ENCODE data around the gene ZFP57. TPM values are rescaled to one million over a fixed set of nuclear protein-coding genes. Genes with fewer than 3 reads are reported as not detected.

Gene ZFP57
- polyA plus RNA-seq, 2 donors, result 0.06 to 1.3 TPM

DNA sequence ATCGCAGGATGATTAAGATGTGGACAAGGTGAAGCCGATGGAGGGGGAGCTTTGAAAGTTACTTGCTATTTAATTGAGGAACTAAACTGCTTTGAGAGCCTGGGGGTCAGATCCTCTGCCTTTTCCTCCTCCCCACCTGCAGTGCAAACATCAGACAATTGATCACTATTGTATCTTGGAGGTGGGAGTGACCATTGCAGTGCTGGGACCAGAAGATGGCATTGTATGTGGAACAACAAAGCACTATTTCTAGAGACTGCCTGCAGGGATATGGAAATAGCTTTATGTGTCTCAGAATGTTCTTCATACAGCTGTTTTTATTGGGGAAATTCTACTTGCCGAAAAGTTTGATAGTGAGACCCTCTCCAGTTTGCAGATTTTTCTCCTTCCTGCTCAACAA lies 19.9 kb downstream of the ZFP57 start:
- Histone ChIP-seq H3K4me1 (ENCODE audit: control insufficient read depth in 2 of 2, insufficient read depth in 2 of 2, low read length in 1 of 2) (no peaks in the 10 kb centered on the region), H3K27ac (ENCODE audit: low read depth in 2 of 2, low read length in 1 of 2) (no peak overlapping the region), H3K36me3 (ENCODE audit: control insufficient read depth in 2 of 2, insufficient read depth in 2 of 2, low read length in 1 of 2) (no peaks in the 10 kb centered on the region), H3K9me3 (ENCODE audit: control insufficient read depth in 2 of 2, insufficient read depth in 1 of 2, low read depth in 1 of 2, low read length in 1 of 2) (no peaks in the 10 kb centered on the region), H3K4me3 (ENCODE audit: low read depth in 1 of 2, low read length in 2 of 2) (no peak overlapping the region), H3K27me3 (ENCODE audit: control insufficient read depth in 1 of 2, insufficient read depth in 2 of 2, low read length in 2 of 2) (peaks cover 0 to 2% of the 10 kb centered on the region in 2 donors)
- 78% methylated on average over 3 of the region's 3 CpGs for WGBS, 2 donors

GRCh38 chr6:29656798-29657197 lies 24.2 kb downstream of the ZFP57 start, which contains the start of gene MOG:
Gene MOG, plus strand, starts transcription at chr6:29657092. Its CDS starts 118 bp downstream, at chr6:29657210.
- Histone ChIP-seq H3K27me3 (ENCODE audit: control insufficient read depth in 1 of 2, insufficient read depth in 2 of 2, low read length in 2 of 2) (no peaks in the 10 kb centered on the region), H3K9me3 (ENCODE audit: control insufficient read depth in 2 of 2, insufficient read depth in 1 of 2, low read depth in 1 of 2, low read length in 1 of 2) (no peaks in the 10 kb centered on the region), H3K4me3 (ENCODE audit: low read depth in 1 of 2, low read length in 2 of 2) (no peak within 1 kb of the TSS), H3K27ac (ENCODE audit: low read depth in 2 of 2, low read length in 1 of 2) (peak within 1 kb of the TSS in 1 of 2 donors; percentile 24), H3K36me3 (ENCODE audit: control insufficient read depth in 2 of 2, insufficient read depth in 2 of 2, low read length in 1 of 2) (no peaks in the 10 kb centered on the region), H3K4me1 (ENCODE audit: control insufficient read depth in 2 of 2, insufficient read depth in 2 of 2, low read length in 1 of 2) (peaks cover 0 to 2% of the 10 kb centered on the region in 2 donors)
- WGBS, 2 donors, result 79 to 87% methylated on average over 4 of the region's 4 CpGs

DNA sequence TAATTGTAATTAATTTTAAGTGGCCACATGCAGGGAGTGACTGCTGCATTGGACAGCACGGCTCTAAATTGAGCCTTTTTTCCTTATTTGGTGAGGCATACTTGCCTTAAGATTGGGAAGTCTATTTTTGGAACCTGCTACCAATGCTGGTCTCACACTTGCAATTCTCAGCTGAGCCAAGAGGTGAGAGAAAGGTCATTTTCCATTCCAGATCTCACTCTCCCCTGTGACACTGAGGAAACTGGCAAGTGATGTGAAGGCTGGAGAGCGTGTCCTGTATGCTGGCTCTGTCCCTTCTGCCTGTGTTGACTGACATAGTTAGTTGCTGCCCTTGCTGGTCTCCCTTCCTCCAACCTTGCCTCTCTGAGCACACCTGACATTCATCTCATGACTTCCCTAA lies 24.8 kb downstream of the ZFP57 start:
- H3K27ac ChIP-seq (ENCODE audit: low read depth in 2 of 2, low read length in 1 of 2), result peak overlapping the region in 1 of 2 donors; percentile 24
- H3K27me3 ChIP-seq (ENCODE audit: control insufficient read depth in 1 of 2, insufficient read depth in 2 of 2, low read length in 2 of 2), result no peaks in the 10 kb centered on the region

GRCh38 chr6:29655658-29656057 lies 25.3 kb downstream of the ZFP57 start:
- Histone ChIP-seq H3K27ac (ENCODE audit: low read depth in 2 of 2, low read length in 1 of 2) (no peak overlapping the region), H3K4me3 (ENCODE audit: low read depth in 1 of 2, low read length in 2 of 2) (no peak overlapping the region), H3K9me3 (ENCODE audit: control insufficient read depth in 2 of 2, insufficient read depth in 1 of 2, low read depth in 1 of 2, low read length in 1 of 2) (no peaks in the 10 kb centered on the region), H3K4me1 (ENCODE audit: control insufficient read depth in 2 of 2, insufficient read depth in 2 of 2, low read length in 1 of 2) (peaks cover 0 to 2% of the 10 kb centered on the region in 2 donors), H3K27me3 (ENCODE audit: control insufficient read depth in 1 of 2, insufficient read depth in 2 of 2, low read length in 2 of 2) (no peaks in the 10 kb centered on the region), H3K36me3 (ENCODE audit: control insufficient read depth in 2 of 2, insufficient read depth in 2 of 2, low read length in 1 of 2) (no peaks in the 10 kb centered on the region)
- WGBS, 2 donors, result 66 to 70% methylated on average over 6 of the region's 6 CpGs

More for the DNA sequence above, 24.8 kb downstream of the ZFP57 start:
- Histone ChIP-seq H3K36me3 (ENCODE audit: control insufficient read depth in 2 of 2, insufficient read depth in 2 of 2, low read length in 1 of 2) (no peaks in the 10 kb centered on the region), H3K4me1 (ENCODE audit: control insufficient read depth in 2 of 2, insufficient read depth in 2 of 2, low read length in 1 of 2) (peaks cover 0 to 2% of the 10 kb centered on the region in 2 donors), H3K9me3 (ENCODE audit: control insufficient read depth in 2 of 2, insufficient read depth in 1 of 2, low read depth in 1 of 2, low read length in 1 of 2) (no peaks in the 10 kb centered on the region), H3K4me3 (ENCODE audit: low read depth in 1 of 2, low read length in 2 of 2) (no peak overlapping the region)
- 44 to 49% methylated on average over 2 of the region's 2 CpGs for WGBS, 2 donors

DNA sequence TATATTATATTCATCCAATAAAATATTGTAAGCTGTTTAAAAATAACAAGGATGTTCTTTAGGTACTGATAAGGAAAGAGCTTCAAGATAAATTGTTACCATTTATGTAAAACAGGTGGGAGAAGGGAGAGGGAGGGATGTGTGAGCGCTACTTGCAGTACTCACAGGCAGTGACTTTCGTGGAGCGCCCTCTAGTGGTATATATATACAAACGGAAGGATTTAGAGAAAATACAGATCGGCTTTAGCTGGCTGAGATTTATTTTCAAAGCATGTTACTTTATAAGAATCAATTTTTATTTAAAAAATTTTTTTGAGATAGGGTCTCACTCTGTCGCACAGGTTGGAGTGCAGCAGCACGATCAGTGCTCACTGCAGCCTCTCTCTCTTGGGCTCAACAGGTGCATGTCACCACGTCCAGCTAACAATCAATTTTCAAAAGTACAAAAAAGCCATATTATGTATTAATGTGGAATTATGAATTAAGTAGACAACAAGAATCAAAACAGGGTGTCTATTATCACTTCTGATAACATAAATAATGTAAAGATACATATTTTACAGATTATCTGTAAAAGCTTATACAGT lies 27.4 kb downstream of the ZFP57 start:
- 11% methylated on average over 8 of the region's 8 CpGs for WGBS, 2 donors

GRCh38 chr6:29652198-29652584 lies 28.8 kb downstream of the ZFP57 start:
- Histone ChIP-seq H3K4me3 (ENCODE audit: low read depth in 1 of 2, low read length in 2 of 2) (no peak overlapping the region), H3K27me3 (ENCODE audit: control insufficient read depth in 1 of 2, insufficient read depth in 2 of 2, low read length in 2 of 2) (no peaks in the 10 kb centered on the region), H3K4me1 (ENCODE audit: control insufficient read depth in 2 of 2, insufficient read depth in 2 of 2, low read length in 1 of 2) (peaks cover 0 to 2% of the 10 kb centered on the region in 2 donors), H3K9me3 (ENCODE audit: control insufficient read depth in 2 of 2, insufficient read depth in 1 of 2, low read depth in 1 of 2, low read length in 1 of 2) (no peaks in the 10 kb centered on the region), H3K36me3 (ENCODE audit: control insufficient read depth in 2 of 2, insufficient read depth in 2 of 2, low read length in 1 of 2) (no peaks in the 10 kb centered on the region), H3K27ac (ENCODE audit: low read depth in 2 of 2, low read length in 1 of 2) (no peak overlapping the region)
- WGBS, 2 donors, result 85 to 88% methylated on average over 10 of the region's 10 CpGs

More for the DNA sequence above, 27.4 kb downstream of the ZFP57 start:
- no peaks in the 10 kb centered on the region for H3K9me3 ChIP-seq (ENCODE audit: control insufficient read depth in 2 of 2, insufficient read depth in 1 of 2, low read depth in 1 of 2, low read length in 1 of 2)
- peaks cover 0 to 2% of the 10 kb centered on the region in 2 donors for H3K4me1 ChIP-seq (ENCODE audit: control insufficient read depth in 2 of 2, insufficient read depth in 2 of 2, low read length in 1 of 2)
- no peaks in the 10 kb centered on the region for H3K27me3 ChIP-seq (ENCODE audit: control insufficient read depth in 1 of 2, insufficient read depth in 2 of 2, low read length in 2 of 2)
- no peak overlapping the region for H3K27ac ChIP-seq (ENCODE audit: low read depth in 2 of 2, low read length in 1 of 2)
- H3K36me3 ChIP-seq (ENCODE audit: control insufficient read depth in 2 of 2, insufficient read depth in 2 of 2, low read length in 1 of 2), result no peaks in the 10 kb centered on the region
- H3K4me3 ChIP-seq (ENCODE audit: low read depth in 1 of 2, low read length in 2 of 2), result no peak overlapping the region

GRCh38 chr6:29651413-29652197 lies 29.3 kb downstream of the ZFP57 start:
- 65 to 71% methylated on average over 8 of the region's 8 CpGs for WGBS, 2 donors
- Histone ChIP-seq H3K27ac (ENCODE audit: low read depth in 2 of 2, low read length in 1 of 2) (no peak overlapping the region), H3K9me3 (ENCODE audit: control insufficient read depth in 2 of 2, insufficient read depth in 1 of 2, low read depth in 1 of 2, low read length in 1 of 2) (no peaks in the 10 kb centered on the region), H3K27me3 (ENCODE audit: control insufficient read depth in 1 of 2, insufficient read depth in 2 of 2, low read length in 2 of 2) (no peaks in the 10 kb centered on the region), H3K4me3 (ENCODE audit: low read depth in 1 of 2, low read length in 2 of 2) (no peak overlapping the region), H3K4me1 (ENCODE audit: control insufficient read depth in 2 of 2, insufficient read depth in 2 of 2, low read length in 1 of 2) (peaks cover 0 to 2% of the 10 kb centered on the region in 2 donors), H3K36me3 (ENCODE audit: control insufficient read depth in 2 of 2, insufficient read depth in 2 of 2, low read length in 1 of 2) (no peaks in the 10 kb centered on the region)

GRCh38 chr6:29649701-29650673 lies 31.0 kb downstream of the ZFP57 start:
- H3K27me3 ChIP-seq (ENCODE audit: control insufficient read depth in 1 of 2, insufficient read depth in 2 of 2, low read length in 2 of 2), result no peaks in the 10 kb centered on the region
- peak overlapping the region; percentile 62 to 68 for H3K4me3 ChIP-seq (ENCODE audit: low read depth in 1 of 2, low read length in 2 of 2)
- peak overlapping the region; percentile 96 to 99 for H3K27ac ChIP-seq (ENCODE audit: low read depth in 2 of 2, low read length in 1 of 2)
- H3K9me3 ChIP-seq (ENCODE audit: control insufficient read depth in 2 of 2, insufficient read depth in 1 of 2, low read depth in 1 of 2, low read length in 1 of 2), result no peaks in the 10 kb centered on the region
- H3K4me1 ChIP-seq (ENCODE audit: control insufficient read depth in 2 of 2, insufficient read depth in 2 of 2, low read length in 1 of 2), result peaks cover 0 to 2% of the 10 kb centered on the region in 2 donors
- WGBS, 2 donors, result 4% methylated on average over 33 of the region's 33 CpGs
- no peaks in the 10 kb centered on the region for H3K36me3 ChIP-seq (ENCODE audit: control insufficient read depth in 2 of 2, insufficient read depth in 2 of 2, low read length in 1 of 2)

- no peaks in the 10 kb centered on the region for H3K27me3 ChIP-seq (ENCODE audit: control insufficient read depth in 1 of 2, insufficient read depth in 2 of 2, low read length in 2 of 2)
- no peak overlapping the region for H3K27ac ChIP-seq (ENCODE audit: low read depth in 2 of 2, low read length in 1 of 2)
- no peak overlapping the region for H3K4me3 ChIP-seq (ENCODE audit: low read depth in 1 of 2, low read length in 2 of 2)
- WGBS, 2 donors, result 91 to 93% methylated on average over 23 of the region's 23 CpGs
- no peaks in the 10 kb centered on the region for H3K36me3 ChIP-seq (ENCODE audit: control insufficient read depth in 2 of 2, insufficient read depth in 2 of 2, low read length in 1 of 2)
- no peaks in the 10 kb centered on the region for H3K4me1 ChIP-seq (ENCODE audit: control insufficient read depth in 2 of 2, insufficient read depth in 2 of 2, low read length in 1 of 2)
- H3K9me3 ChIP-seq (ENCODE audit: control insufficient read depth in 2 of 2, insufficient read depth in 1 of 2, low read depth in 1 of 2, low read length in 1 of 2), result no peaks in the 10 kb centered on the region
These were observed 32.9 kb downstream of the ZFP57 start for GRCh38 chr6:29647927-29648642.
